AML-193 (cell line): ENCODE data around the gene QKI.
"Not testable (repeated sequence)": the region's sequence is repeated elsewhere in the genome, so short reads cannot be mapped to it uniquely, and the experiment has no call there.

Experiments
- DNase-seq, 2 experiments: peaks; one replicate each; lab custom pipeline; 2025; lab: John Stamatoyannopoulos, UW

Gene QKI

DNA sequence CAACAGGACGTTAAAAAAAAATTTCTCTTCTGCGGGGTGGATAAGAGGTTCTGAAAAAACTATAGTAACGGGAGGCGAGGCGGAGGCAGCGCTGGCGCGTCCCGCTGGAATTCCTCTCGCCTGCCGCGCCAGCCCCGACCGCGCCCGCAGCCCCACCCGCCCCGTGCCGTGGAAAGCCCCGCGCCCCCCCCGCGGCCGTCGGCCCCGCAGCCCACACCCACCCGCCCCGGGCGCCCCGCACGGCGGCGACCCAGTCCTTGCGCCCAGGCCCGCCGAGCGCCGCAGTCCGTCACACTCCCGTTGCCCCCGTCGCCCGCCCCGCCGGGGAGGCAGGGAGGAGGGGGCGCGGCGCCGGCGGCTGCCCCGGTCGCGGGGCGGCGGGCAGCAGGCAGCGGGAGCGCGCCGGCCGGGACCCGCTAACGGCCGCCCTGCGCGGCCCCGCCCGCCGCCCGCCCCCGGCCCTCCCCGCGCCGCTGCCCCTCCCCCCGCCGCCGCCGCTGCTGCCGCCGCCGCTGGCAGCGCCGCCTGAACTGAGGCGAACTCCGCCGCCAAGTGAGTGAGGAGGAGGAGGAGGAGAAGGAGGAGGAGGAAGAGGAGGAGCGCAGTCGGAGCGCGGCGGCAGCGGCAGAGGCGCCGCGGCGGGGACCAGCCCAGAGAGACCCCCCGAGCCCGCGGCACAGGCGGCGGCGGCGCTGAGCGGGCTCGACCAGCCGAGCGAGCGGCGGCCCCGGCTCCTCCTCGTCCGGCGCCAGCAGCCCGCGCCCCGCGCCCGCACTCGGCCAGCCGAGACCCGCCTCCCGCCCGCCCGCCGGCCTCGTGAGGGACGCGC, at the start of gene QKI:
Gene QKI (plus strand): TSS at position 602 of the 829 bp plus-strand sequence. CDS start 476 bp downstream, outside the sequence.
- DNase-seq: peak; percentile 7 to 25

DNA sequence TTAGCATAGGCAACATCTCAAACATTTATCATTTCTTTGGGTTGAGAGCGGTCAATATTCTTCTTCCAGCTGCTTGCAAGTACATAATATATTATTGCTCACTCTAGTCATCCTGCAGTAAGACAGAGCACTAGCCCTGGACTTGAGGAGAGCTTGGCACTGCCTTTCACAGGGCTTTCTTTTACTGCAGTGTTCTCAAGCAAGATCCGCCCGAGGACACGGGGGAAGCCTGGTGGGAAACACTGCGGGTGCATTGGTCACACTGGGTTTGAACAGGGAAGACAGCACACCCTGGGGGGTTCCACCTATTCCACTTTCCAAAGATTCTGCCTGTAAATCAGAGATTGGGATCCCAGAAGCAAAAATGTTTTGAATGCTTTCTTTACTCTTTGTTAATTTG, 48.2 kb upstream of the QKI start:
- no peak for DNase-seq

DNA sequence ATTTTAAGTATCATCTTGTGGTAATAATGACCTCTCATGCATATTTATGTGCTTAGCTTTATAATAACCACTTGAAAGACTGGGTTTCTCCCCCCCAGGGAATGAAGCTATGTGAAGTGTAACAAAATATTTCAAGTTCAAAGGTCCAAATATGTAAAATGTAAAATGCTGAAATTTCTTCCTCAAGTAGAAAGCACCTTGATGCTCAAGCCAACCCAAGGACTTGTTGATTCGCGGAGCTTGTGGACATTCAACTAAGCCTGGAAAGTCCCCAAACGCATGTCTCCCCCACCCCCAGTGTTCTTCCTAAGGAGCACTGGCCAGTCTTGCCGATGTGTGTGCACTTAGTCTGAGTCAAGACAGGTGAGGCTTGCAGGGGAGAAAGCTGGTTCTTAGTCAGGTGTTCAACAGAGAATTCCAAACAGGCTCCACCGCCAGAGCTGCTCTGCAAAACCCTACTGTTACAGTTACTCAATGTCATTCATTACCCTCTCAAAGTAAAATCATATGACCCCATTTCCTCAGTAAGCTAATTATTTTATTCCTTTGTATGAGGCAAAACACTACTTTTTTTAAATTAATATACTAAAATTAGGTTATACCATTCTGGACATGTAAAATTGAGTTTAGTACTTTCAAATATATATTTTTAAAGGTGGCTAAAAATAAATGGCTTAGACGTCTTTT, 46.9 kb upstream of the QKI start:
- no peak for DNase-seq

DNA sequence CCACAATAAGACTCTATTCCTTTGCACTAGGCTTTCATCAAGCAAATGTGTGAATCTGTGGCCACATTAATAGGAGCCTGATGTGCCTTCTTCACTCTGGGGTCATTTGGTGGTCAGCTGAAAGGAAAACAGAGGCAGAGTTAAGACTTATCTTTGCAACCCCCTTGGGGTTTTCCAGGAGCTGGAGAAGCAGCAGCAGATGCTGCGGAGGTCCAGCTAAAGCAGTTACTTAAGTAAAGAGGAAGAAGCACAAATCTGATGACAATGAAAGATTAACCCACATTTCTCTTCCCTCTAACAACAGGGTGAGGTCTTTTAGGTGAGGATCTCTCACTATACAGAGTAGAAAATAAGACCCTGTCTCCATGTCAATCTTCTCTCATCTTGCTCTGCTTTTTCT, 45.4 kb upstream of the QKI start:
- DNase-seq: no peak

DNA sequence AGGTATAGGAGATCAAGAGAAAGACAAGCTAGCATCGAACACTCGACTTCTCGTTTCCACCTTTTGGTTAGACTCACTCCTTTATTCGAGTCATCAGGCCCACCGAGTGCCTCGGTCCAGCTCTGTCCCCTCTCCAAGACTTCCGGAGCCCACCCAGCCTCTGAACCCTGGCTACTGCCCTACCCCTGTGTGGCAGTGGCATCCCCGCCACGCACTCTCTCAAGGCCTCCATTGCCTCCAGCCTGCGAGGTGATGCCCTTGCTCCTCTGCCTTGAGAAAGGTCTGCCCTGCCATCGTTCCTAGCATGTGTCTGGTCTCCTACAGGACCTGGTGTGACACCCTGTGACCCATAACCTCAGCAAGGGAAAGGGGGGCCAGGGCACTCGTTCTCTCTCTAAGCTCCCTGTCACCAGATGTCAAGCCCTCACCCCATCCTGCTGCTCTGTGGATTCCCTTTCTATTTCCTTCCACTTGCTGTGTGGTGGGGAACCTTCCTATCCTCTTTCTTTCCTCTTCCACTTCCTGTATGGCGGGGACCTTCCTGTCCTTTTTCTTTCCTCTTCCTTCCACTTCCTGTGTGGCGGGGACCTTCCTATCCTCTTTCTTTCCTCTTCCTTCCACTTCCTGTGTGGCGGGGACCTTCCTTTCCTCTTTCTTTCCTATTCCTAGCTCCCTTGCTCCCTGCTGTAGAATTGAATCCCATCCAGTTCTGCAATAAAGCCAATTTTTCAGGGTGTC, 44.7 kb upstream of the QKI start:
- DNase-seq: no peak

DNA sequence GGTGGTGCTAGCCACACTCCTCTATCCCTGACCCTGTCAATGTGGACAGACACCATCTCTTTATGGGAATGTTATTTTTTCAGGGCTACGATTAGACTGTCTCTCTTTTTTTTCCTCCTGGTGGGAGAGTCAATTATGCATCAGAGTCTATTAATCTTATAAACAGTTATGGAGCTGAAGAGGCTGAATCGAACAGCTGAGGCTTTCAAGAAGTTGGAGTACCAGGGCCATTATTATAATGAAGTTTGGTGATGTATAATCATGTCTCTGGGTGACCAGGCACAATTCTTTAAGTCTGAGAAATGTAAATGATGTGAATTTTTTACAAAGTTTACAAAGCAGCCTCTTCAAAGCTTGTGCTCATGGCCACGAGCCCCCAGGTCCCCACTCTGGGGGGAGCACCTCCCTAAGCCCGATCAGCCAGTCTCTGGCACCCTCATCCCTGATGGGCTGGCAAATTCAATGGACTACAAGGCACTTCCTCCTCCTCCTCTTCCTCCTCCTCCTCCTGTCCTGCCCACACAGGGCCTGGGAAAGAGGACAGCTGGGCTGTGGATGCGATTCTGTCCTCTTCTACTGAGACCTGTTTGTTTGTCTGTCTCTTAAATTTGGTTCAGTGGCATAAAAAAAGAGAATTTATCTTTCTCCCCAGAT, 43.9 kb upstream of the QKI start:
- DNase-seq: no peak

DNA sequence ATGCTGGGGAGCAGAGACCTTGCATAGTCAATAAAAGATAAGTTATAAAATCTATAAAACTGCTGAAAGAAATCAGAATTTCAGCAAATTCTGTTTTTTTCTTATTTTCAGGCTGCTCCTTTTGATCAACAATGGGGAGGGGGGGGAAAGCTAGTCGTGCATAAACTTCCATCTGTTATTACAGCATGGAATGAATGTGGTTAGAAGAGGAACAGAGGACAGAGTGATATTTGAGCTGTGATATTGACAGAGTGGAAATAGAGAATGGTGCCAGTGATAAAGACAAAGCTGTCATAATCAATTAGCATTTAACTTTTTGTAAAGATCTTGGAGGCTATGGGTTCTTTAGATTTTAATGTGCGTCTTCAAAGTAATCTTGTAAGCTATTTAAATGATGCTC, 43.4 kb upstream of the QKI start:
- no peak for DNase-seq

DNA sequence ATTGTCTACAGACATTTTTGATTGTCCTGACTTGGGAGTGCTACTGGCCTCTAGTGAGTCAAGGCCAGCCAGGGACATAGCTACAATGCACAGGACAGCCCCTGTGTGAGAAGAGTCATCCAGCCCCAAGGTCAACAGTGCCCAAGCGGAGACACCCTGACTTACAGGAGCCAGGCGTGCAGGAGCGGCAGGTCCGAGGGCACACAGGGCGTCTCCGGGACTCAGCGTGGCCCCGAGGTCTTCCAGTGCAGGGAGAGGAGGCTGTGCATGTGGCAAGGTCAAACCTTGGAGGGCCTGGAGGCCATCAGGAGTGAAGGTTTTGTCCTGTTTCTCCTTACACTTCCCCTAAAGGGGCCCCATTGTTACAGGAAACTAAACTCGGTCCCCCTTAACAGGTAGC, 41.3 kb upstream of the QKI start:
- no peak for DNase-seq

DNA sequence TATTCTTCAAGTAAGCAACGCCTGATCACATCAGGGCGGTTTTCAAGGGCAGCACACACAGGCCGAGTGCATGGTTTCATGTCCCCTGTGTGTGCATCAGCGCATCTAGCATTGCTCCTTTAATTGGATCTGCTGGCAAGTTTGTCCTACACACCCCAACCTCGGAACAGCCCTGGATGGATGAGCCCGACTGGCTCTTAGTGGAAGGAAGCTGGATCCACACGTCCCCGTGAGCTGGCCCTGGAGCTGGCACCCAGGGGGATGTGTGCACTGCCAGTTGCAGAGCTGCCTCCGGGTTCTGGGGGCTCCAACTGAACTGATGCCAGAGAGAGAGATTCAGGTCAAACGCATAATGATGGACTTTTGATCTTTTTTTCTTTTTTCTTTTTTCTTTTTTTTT, 39.2 kb upstream of the QKI start:
- DNase-seq: no peak

DNA sequence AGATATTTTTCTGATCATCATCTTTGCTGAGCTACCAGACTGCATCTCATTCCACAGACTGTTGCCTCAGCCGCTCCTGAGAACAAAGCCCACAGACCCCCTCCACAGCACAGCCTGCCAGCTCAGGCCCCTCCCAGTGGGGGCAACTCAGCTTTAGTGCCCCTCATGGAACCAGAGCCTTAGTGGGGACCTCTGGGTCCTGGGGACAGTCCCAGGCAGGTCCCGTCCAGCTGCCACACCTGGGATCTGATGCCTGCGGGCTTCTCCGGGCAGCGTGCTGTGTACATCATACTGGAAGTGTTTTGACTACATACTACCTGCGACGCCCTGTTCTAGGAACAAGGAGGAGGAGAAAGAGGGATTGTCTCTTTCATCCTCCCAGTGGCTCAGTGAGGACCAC, 38.3 kb upstream of the QKI start:
- no peak for DNase-seq

DNA sequence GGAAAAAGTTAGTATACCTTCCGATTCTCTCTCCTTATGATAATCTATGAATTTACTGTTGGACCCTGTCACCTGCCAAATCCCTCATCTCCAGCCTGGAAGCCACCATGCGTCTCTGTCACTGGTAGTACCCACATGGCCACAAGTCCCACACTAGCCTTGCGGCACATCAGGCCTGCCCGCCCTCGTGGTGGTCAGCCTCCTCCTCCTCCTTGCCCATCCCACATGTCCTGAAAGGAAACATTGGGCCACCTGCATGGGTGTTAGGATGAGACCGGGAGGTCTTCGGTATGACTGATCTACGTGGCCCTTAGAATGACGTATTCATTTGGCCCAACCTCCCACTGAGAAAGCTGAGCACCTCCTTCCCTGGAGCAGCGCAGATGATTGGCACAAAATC, 37.0 kb upstream of the QKI start:
- no peak for DNase-seq

DNA sequence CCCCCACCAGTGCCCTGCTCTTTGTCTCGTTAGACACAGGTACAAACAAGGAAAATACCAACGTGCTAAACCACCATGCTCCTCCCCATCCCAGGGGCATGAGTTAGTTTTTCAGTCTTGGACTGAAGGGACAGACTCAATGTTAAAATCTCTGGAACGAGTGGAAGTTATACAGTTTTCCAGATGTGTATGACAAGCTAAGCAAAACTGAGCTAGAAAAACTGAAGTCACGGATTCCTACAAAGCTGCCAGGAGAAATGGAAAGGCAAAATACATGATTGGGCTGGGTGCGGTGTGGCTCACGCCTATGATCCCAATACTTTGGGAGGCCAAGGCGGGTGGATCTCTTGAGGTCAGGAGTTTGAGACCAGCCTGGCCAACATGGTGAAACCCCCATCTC, 34.3 kb upstream of the QKI start:
- DNase-seq: no peak

DNA sequence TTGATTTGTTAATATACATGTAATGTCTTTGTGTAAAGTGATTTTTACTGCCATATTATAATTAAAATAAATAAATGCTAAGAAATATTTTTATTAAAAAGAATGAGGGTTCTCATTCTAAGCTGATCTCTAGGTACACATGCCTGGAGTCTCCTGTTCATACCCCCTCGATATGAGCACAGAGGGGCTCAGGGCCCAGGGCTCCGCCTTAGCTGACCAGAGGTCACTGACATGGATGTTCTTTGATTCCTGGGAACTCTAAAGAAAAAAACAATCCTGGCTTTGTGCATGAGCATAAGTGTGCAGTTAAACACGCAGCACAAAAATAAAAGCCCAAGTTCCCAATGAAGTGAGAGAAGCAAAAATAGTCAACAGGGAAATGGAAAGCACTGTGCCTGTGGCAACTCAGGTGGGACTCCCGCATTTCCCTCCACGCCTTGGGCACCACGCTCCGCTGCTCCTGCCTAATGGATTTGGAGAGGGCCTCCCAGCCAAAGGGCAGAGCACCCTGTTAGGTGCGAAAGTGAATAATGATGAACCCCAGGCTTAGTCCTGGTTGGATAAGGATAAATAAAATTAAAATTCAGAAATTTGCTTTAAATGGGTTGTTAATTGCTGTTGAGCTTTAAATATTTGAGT, 33.3 kb upstream of the QKI start:
- DNase-seq: no peak

DNA sequence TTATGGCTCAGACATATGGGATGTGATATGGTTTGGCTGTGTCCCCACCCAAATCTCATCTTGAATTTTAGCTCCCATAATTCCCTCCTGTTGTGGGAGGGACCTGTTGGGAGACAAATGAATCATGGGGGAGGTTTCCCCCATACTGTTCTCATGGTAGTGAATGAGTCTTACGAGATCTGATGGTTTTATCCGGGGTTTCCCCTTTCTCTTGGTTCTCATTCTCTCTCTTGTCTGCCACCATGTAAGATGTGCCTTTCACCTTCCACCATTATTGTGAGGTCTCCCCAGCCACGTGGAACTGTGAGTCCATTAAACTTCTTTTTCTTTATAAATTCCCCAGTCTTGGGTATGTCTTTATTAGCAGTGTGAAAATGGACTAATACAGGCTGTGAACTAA, 31.1 kb upstream of the QKI start:
- not testable (repeated sequence) for DNase-seq

DNA sequence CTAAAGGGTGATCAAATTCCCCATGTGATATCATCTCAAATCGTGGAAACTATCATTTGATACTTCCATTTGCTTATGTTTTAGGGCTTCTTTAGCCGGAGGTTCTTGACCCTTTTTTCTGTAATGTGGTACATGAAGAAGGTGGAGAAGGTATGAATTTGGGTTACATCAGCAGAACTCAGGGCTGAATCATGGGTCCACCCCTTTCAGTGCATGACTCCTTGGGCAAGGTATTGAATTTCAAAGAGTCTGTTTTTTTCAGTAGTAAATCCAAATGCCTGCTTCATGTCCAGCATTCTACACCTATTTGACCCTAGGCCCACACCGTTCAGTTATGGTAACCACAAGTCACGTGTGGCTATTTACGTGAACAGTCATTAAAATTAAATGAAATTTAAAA, 30.6 kb upstream of the QKI start:
- DNase-seq: no peak

DNA sequence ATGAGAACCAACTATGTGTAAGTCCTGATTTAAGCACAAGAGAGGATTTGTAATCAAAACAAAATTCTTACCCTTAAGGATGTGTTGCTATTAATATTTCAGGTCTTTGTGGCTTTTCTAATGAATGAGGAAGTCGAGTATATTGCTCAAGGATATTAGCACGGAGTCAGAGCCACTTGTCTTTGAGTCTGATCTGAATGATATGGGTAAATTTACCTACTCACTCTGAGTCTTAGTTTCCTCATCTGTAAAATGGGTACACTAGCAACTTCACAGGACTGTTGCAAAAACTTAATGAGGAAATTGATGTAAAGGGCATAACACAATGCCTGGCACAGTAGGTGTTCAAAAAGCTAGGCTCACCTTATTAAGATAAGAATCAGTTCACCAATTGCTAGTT, 30.0 kb upstream of the QKI start:
- DNase-seq: peak; percentile 8 to 27

DNA sequence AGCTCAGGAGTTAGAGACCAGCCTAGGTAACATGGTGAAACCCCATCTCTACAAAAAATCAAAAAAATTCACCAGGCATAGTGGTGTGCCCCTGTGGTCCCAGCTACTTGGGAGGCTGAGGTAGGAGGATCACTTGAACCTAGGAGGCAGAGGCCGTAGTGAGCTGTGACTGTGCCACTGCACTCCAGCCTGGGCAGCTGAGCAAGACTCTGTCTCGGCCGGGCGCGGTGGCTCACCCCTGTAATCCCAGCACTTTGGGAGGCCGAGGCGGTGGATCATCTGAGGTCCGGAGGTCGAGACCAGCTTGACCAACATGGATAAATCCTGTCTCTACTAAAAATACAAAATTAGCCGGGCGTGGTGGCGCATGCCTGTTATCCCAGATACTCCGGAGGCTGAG, 29.0 kb upstream of the QKI start:
- DNase-seq: not testable (repeated sequence)

DNA sequence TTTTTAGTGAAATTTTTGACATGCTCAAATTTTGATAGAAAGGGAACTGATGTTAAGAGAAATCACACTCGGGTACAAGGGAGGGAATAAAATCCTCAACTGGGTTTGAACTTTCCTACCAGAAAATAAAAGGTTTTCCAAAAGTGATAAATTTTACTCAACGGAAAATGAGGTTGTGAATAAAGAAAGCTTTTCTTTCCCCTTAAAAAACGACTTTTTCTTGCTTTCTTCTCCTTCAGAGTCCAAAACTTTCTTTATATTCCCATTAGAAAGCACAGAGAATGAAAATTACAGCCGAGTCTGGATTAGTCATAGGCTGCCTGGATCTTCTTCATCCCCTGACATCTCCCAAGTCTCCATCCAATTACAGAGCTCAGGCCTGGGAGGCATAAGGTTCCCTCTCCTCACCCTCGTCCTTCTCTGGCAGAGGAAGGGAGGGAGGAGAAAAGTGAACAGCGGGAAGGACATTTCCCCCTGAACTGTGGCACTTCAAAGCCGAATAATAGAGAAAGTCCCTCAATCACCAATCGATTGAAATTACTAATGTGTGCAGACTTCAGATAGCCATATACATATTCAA, 28.1 kb upstream of the QKI start:
- no peak for DNase-seq

DNA sequence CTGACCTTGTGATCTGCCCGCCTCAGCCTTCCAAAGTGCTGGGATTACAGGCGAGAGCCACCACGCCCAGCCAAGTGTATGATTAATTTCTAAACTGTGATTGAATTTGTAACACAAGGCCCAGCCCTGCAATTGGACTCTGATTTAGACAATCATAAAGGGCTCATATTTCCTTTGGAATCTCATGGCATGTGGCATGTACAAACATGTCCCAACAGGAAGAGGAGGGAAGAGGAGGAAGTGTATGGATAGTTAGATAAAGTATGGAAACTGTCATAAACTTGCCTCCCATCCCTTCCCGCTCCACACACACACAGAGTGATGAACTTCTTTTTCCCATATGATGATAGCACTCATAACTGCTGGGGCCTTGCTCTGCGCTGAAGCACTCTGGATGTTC, 27.2 kb upstream of the QKI start:
- DNase-seq: no peak

DNA sequence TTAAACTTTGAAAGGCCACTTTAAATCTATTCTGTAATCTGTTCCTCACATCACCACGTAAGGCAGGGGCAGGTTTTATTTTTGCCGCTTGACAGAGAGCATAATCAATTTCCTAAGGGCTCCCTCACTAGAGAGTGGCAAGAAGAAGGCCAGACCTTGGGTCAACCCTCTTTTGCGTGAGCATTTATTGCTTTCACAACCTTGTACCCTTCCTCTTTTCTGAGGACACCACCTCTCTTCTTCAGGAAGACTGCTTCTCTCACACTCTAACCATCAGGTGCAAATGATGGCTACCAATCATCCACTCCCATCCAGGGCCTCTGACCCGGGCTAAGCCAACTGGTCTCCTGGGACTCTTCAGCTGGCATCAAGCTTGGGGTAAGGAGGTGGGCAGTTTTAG, 25.2 kb upstream of the QKI start:
- no peak for DNase-seq

DNA sequence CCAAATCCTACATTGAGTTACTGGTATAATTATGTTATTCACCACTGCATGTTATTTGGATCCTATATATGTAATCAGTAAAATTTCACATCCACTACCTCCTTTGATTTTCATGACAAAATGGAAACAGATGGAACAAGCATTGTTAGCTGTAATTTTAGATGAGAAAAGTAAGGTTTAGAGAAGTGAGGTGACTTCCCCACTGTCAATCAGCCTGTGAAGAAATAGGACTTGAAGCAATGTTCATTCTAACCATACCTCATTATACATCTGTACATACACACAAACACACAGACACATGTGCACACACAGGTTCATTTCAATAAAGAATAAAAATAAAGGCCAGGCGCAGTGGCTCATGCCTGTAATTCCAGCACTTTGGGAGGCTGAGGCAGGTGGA, 23.7 kb upstream of the QKI start:
- no peak for DNase-seq

DNA sequence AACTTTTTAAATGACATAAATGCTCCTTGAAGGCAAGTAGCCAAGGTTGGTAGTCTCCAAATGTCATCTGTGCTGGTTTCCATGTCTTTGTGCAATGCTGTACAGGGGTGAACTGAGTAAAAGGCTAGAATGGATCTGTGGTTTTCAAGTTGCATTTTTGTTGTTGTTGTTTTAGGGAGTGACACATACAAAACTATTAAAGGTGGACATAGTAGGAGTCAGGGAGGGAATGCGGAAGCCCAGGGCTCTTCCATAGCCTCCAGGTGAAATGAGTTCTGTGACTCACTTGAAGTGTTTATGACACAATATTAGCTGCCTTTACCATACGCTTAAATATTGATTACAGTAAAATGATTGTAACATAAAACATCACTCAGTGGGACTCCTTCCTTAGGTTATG, 22.5 kb upstream of the QKI start:
- DNase-seq: no peak
